HG03442 (cell line): Measurements from ENCODE around the gene PPFIBP1.
"Not testable (repeated sequence)": the region's sequence is repeated elsewhere in the genome, so short reads cannot be mapped to it uniquely, and the experiment has no call there.

Experiments
- ATAC-seq: cut with Tn5 transposase; IDR thresholded peaks from one replicate; pipeline ENCODE4 v1.9.1; 2021; ENCODE audit warnings: mild to moderate bottlenecking, moderate library complexity; ENCODE audit not compliant: unreplicated experiment

The PPFIBP1 gene

GRCh38 chr12:27588075-27588730, 64.2 kb downstream of the PPFIBP1 start:
- ATAC-seq = not testable (repeated sequence)

- no peak for ATAC-seq
Observed at GRCh38 chr12:27588776-27589175, 64.8 kb downstream of the PPFIBP1 start.

- ATAC-seq = no peak
Observed at GRCh38 chr12:27589419-27589818, 65.4 kb downstream of the PPFIBP1 start.

GRCh38 chr12:27591698-27592097, 67.7 kb downstream of the PPFIBP1 start:
- not testable (repeated sequence) for ATAC-seq

GRCh38 chr12:27592548-27592947, 68.5 kb downstream of the PPFIBP1 start:
- no peak for ATAC-seq

GRCh38 chr12:27593266-27593665, 69.3 kb downstream of the PPFIBP1 start:
- no peak for ATAC-seq

GRCh38 chr12:27595231-27595642, 71.2 kb downstream of the PPFIBP1 start:
- no peak for ATAC-seq

- ATAC-seq = not testable (repeated sequence)
Observed at GRCh38 chr12:27598866-27599265, 74.9 kb downstream of the PPFIBP1 start.

GRCh38 chr12:27601056-27601828, 77.2 kb downstream of the PPFIBP1 start:
- not testable (repeated sequence) for ATAC-seq

- no peak for ATAC-seq
Observed at GRCh38 chr12:27602516-27602915, 78.5 kb downstream of the PPFIBP1 start.

- ATAC-seq = no peak
Observed at GRCh38 chr12:27604431-27604830, 80.4 kb downstream of the PPFIBP1 start.

GRCh38 chr12:27606986-27607385, 83.0 kb downstream of the PPFIBP1 start:
- ATAC-seq = no peak

- ATAC-seq = no peak
Observed at GRCh38 chr12:27607591-27607990, 83.6 kb downstream of the PPFIBP1 start.

GRCh38 chr12:27608890-27609289, 84.9 kb downstream of the PPFIBP1 start:
- ATAC-seq = no peak

- no peak for ATAC-seq
Observed at GRCh38 chr12:27610374-27610773, 86.4 kb downstream of the PPFIBP1 start.

- ATAC-seq = no peak
Observed at GRCh38 chr12:27614386-27614785, 90.4 kb downstream of the PPFIBP1 start.

GRCh38 chr12:27614866-27615265, 90.9 kb downstream of the PPFIBP1 start:
- ATAC-seq = no peak

- ATAC-seq = no peak
Observed at GRCh38 chr12:27615331-27615891, 91.4 kb downstream of the PPFIBP1 start.

- ATAC-seq = no peak
Observed at GRCh38 chr12:27616356-27617142, 92.5 kb downstream of the PPFIBP1 start.

- ATAC-seq = no peak
Observed at GRCh38 chr12:27618836-27619235, 94.8 kb downstream of the PPFIBP1 start.

GRCh38 chr12:27619308-27619707, 95.3 kb downstream of the PPFIBP1 start:
- ATAC-seq = no peak
